HG02885 (cell line): Measurements from ENCODE around the gene MS4A6E.
A peak's percentile ranks its signal among the peaks of the same experiment; 100 is the strongest.

ENCODE experiments used
- ATAC-seq: cut with Tn5 transposase; IDR thresholded peaks from one replicate; pipeline ENCODE4 v1.9.1; 2021; ENCODE audit warnings: mild to moderate bottlenecking; ENCODE audit not compliant: unreplicated experiment, poor library complexity

The MS4A6E gene

DNA sequence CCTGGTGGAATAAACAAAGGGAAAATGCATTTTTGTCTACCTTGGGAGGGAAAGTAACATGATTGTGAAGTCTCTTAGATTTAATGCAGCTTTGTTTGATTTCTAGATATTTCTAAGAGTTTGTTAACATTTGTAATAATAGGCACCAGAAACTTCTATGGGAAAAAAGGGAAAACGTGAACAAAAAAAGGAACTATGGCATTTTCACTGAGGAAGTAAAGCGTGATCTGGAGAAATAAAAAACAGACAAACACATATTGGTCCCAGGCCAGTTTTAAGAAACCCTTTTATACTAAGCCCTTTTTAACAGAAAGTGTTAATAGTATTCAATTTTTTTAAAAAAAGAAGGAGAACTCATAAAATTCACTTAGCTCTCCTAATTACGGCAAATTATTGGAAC is 44.3 kb downstream of the MS4A6E start:
- no peak for ATAC-seq

- no peak for ATAC-seq
These were observed 44.8 kb downstream of the MS4A6E start for GRCh38 chr11:60371854-60372253.

GRCh38 chr11:60372767-60373166 is 45.7 kb downstream of the MS4A6E start:
- ATAC-seq, result no peak

DNA sequence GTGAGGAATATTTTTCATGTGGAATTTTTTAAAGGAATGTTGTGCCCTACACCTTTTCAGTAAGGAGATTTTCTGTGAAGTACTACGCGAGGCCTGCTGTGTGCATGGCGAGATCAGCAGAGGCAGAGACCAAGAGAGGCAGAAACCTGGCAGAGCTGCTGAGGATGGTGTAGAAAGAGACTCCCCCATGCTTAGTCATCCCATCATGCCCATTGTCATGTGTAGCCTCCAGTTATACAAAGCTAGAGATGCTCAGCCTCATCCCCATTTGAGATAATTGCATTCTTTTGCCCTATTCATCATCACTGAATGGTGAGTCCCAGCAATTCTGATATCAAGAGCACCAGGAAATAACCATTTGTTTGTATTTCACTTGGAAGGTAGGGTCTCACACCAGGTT is 48.3 kb downstream of the MS4A6E start:
- ATAC-seq, result no peak

DNA sequence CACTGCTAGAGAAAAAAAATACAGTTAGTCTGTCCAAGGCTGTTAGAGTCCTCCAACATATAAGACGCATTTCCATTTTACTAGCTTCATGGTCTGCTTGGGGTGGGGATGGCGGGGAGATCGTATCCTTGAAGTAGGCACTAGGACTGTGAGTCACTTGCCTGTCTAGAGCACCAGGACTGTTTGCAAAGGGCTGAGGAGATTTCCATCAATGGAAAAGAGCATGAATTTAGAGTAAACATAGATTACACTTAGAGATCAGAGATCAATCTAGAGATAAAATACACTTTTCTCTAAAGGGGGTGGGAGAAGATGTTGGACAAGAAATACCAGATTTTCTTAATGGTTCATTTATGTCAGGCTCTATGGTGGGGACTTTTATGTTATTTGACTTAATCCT is 49.5 kb downstream of the MS4A6E start:
- no peak for ATAC-seq

DNA sequence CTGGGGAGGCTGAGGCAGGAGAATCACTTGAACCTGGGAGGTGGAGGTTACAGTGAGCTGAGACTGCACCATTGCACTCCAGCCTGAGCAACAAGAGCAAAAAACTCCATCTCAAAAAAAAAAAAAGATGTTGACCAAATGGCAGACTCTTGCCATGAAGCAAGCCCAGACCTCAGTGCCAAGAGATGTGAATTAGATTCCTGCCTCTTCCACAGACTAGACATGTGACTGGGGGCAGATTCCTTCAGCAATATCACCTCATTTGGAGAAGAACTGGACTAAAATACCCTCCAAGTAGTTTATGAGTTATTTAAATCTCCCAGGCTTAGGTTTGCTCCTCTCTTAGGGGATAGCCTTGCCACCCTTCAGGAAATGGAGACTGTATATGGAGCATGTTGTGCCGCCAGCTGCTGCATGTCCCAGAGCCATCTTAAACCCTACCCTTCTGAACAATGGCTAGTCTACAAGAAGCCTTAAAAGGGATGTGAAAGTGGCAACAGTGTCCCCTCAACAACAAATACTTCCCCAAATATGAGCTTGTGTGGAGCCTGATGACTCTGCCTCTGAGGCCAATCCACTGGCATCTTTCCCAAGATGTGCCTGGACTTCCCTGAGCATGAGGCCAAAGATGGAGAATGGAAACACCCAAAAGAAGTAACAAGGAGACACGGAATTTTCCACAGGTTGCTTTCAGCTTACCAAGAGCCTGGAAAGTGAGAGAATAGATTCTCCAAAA is 50.5 kb downstream of the MS4A6E start:
- peak; percentile 66 for ATAC-seq

DNA sequence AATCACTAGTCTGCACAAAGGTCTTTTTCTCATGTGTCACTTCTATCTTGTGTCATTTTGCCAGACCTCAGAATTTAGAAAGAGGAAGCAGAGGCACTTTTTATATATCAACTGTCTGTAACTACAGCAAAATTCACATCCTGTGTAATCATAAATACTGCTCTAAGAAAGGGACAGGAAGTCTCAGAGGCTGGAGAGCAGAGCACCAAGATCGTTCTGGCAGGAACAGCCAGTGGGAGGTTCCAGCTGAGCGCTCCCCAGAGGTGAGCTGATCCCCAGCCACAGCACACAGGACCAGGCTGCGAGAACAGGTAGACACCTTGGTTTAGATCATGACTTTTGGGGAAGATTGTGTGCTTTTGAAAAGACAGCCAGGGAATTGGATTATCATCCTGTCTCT is 51.3 kb downstream of the MS4A6E start, which contains the start of gene MS4A7:
Gene MS4A7, plus strand, starts transcription at position 179 of the 400 bp plus-strand sequence. CDS start 4,610 bp downstream, outside the sequence.
- ATAC-seq, result peak; percentile 90

DNA sequence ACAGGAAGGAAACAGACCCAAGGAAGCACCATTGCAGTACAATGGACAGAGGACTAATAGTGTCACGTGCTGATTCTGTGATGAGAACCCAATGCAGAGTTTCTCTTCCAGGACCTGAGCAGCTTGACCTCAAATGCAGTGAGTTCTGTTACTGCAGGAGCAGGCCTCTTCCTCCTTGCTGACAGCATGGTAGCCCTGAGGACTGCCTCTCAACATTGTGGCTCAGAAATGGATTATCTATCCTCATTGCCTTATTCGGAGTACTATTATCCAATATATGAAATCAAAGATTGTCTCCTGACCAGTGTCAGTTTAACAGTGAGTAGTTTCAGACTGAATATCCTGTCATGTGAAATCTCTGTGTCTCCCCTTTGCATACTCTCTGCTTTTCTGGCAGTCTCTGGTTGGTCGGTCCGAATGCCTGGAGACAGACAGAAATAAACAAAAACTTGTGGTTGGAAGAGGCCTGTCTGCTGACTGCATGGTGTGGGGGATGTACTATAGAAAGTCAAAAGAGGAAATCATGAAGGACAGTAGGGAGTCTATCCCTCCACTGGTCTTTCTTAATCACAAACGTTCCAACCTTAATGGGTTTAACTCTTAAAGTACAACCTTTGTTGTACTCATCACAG is 62.3 kb downstream of the MS4A6E start:
- ATAC-seq, result peak; percentile 90

DNA sequence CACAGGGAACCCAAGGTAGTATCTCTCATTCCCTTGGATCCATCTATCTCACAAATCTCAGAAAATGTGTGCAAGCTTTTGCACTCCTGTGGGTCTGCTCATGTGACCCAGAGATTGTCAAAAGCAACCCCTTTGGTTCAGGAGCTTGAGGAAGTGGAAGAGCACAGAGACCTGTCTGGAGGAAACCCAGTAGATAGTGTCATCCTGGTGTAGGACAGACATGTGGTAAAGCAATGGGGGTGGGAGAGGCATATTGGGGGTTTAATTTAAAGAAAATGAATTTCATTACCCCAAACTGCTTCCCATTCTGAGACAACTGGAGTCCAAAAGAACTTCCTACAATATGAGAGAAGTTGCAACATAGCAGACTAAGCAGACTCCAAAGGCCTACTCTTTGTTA is 63.4 kb downstream of the MS4A6E start:
- ATAC-seq, result no peak
